ENCODE data around the gene CD24.
"Not testable (repeated sequence)": the region's sequence is repeated elsewhere in the genome, so short reads cannot be mapped to it uniquely, and the experiment has no call there.

GRCh38 chr6:106989737-106990136, 15.2 kb upstream of the CD24 start:
- TF ChIP-seq CTCF (IDR thresholded peaks at IDR 0.05; ENCODE audit: low read depth, low read length, missing input control); TAF1 (conservative IDR thresholded peaks at IDR 0.05); NR2F2 (IDR thresholded peaks at IDR 0.05); ZBTB33 (IDR thresholded peaks at IDR 0.05); ATF3 (IDR thresholded peaks at IDR 0.05); SP1 (IDR thresholded peaks at IDR 0.05); EGR1 (IDR thresholded peaks at IDR 0.05; ENCODE audit: low read depth in 2 of 2); RAD21 (IDR thresholded peaks at IDR 0.05); GABPA (IDR thresholded peaks at IDR 0.05 in 1 of 2, conservative IDR thresholded peaks at IDR 0.05 in 1 of 2); REST (IDR thresholded peaks at IDR 0.05): not testable (repeated sequence)

Data from liver (tissue), 3 donors.